Tibial nerve (tissue), 4 donors: Measurements from ENCODE around the gene IRF4. TPM values are rescaled to one million over a fixed set of nuclear protein-coding genes. Genes with fewer than 3 reads are reported as not detected.
A peak's percentile ranks its signal among the peaks of the same experiment; 100 is the strongest.

Source experiments
- DNase-seq, 2 donors: peaks; one replicate each; pipeline ENCODE4 v3.0.0-alpha.2; 2019; ENCODE audit warnings: low spot score in 2 of 2
- H3K27ac ChIP-seq, 4 donors: fragments of 200-600 bp; sonication (generic) in 3 of 4; one replicate each; pipeline ENCODE4 v1.5.1; 2017 to 2019; ENCODE audit warnings: mild to moderate bottlenecking in 1 of 4
- H3K27me3 ChIP-seq, 2 donors: fragments of 200-600 bp; sonication (generic) in 1 of 2; one replicate each; pipeline versions ENCODE4 v1.5.1 to v1.6.0; 2017 to 2019
- H3K36me3 ChIP-seq, 3 donors: fragments of 200-600 bp; sonication (generic); one replicate each; pipeline ENCODE4 v1.5.1; 2018 to 2019
- H3K4me1 ChIP-seq, 4 donors: fragments of 200-600 bp; sonication (generic) in 3 of 4; one replicate each; pipeline ENCODE4 v1.5.1; 2017 to 2019
- H3K4me3 ChIP-seq, 4 donors: fragments of 200-600 bp; sonication (generic) in 3 of 4; one replicate each; pipeline ENCODE4 v1.5.1; 2017 to 2019; ENCODE audit warnings: mild to moderate bottlenecking in 1 of 4, moderate library complexity in 1 of 4
- H3K9me3 ChIP-seq, 4 donors: fragments of 200-600 bp; sonication (generic) in 3 of 4; one replicate each; pipeline ENCODE4 v1.5.1; 2017 to 2019
- CTCF ChIP-seq, 5 experiments: fragments of 200-600 bp in 3 of 5; fragments of 450-650 bp in 2 of 5; sonication (generic) in 3 of 5; IDR thresholded peaks; one replicate each; pipeline ENCODE4 v1.5.1; 2016 to 2019; ENCODE audit warnings: antibody characterized with exemption in 5 of 5, mild to moderate bottlenecking in 3 of 5, moderate library complexity in 2 of 5
- EP300 ChIP-seq, 2 donors: sonication (generic); formaldehyde crosslinking; IDR thresholded peaks; one replicate each; pipeline ENCODE4 v1.6.1; 2017; ENCODE audit warnings: antibody characterized with exemption in 2 of 2, mild to moderate bottlenecking in 1 of 2
- POLR2A ChIP-seq, 2 donors: fragments of 450-650 bp; IDR thresholded peaks; one replicate each; pipeline ENCODE4 v1.6.1; 2017; ENCODE audit warnings: antibody characterized with exemption in 2 of 2, mild to moderate bottlenecking in 2 of 2, moderate library complexity in 2 of 2
- WGBS, 2 donors: methylation state at CpG; one replicate each; pipeline ENCODE4 v1.1.5; 2018; 5-methylcytosine and 5-hydroxymethylcytosine counted together
- total RNA-seq, 4 donors: library from RNA; depleted of rRNA; stranded (reverse); fragments of >200 nt; gene quantifications; one replicate each; pipeline ENCODE4 v1.1.0, GENCODE V29; 2016

IRF4 gene
- total RNA-seq, 4 donors from 2014 or later: 0.22 to 6.9 (median 2.3) TPM

DNA sequence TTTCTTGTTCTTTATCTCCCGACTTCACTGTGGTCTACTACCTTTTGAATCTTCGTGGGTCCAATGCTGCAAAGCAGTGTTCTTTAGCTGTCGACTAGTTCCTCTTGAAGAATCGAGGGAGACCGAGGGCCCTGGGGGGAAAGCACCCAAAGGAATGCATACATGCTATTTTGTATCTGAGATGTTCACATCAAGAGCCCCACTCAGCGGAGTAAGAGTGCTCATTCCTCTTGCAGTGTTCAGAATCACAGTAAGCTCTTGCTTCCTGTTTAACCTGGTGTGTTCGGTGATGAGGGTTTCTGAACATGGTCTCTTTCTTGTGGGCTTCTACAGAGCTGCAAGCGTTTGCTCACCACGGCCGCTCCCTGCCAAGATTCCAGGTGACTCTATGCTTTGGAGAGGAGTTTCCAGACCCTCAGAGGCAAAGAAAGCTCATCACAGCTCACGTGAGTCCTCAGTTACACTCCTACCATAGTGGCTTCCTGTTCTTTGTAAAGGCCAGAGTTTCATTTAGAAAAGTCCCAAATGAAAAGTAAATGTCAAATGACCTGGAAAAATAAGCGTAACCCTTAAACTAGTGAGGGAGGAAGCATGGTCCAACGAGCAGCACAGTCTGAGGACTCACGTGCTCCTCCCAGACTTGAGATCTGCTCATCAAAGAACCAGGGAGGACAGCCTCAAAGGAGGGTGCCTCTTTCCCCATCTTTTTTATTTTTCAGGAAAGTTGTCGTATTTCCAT is 13.3 kb downstream of the IRF4 start:
- 85 to 86% methylated on average over 15 of the region's 15 CpGs for WGBS, 2 donors
- TF ChIP-seq CTCF (IDR thresholded peaks at IDR 0.05): no peak
- H3K27me3 ChIP-seq: peaks cover 0 to 15% of the 10 kb centered on the region in 2 donors
- H3K36me3 ChIP-seq: no peaks in the 10 kb centered on the region
- H3K9me3 ChIP-seq: no peaks in the 10 kb centered on the region
- H3K27ac ChIP-seq: no peak overlapping the region
- no peak for DNase-seq
- peaks cover 0 to 3% (median 0%) of the 10 kb centered on the region in 4 donors for H3K4me1 ChIP-seq
- H3K4me3 ChIP-seq: no peak overlapping the region

DNA sequence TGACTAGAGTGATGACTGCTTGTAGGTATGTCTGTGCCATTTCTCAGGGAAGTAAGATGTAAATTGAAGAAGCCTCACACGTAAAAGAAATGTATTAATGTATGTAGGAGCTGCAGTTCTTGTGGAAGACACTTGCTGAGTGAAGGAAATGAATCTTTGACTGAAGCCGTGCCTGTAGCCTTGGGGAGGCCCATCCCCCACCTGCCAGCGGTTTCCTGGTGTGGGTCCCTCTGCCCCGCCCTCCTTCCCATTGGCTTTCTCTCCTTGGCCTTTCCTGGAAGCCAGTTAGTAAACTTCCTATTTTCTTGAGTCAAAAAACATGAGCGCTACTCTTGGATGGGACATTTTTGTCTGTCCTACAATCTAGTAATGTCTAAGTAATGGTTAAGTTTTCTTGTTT is 16.6 kb downstream of the IRF4 start:
- TF ChIP-seq POLR2A (IDR thresholded peaks at IDR 0.05) (no peak), CTCF (IDR thresholded peaks at IDR 0.05) (no peak), EP300 (IDR thresholded peaks at IDR 0.05) (no peak)
- H3K27ac ChIP-seq: no peak overlapping the region
- WGBS, 2 donors: 57 to 58% methylated on average over 5 of the region's 5 CpGs
- no peaks in the 10 kb centered on the region for H3K36me3 ChIP-seq
- H3K27me3 ChIP-seq: peaks cover 0 to 14% of the 10 kb centered on the region in 2 donors
- no peaks in the 10 kb centered on the region for H3K9me3 ChIP-seq
- peaks cover 0 to 3% (median 0%) of the 10 kb centered on the region in 4 donors for H3K4me1 ChIP-seq
- no peak for DNase-seq
- H3K4me3 ChIP-seq: no peak overlapping the region

GRCh38 chr6:408599-409102 is 17.1 kb downstream of the IRF4 start:
- TF ChIP-seq POLR2A (IDR thresholded peaks at IDR 0.05): no peak
- peak in 4 of 5 experiments; percentile 12 to 49 (median 38) for TF ChIP-seq CTCF (IDR thresholded peaks at IDR 0.05)
- no peak for TF ChIP-seq EP300 (IDR thresholded peaks at IDR 0.05)
- no peak overlapping the region for H3K4me3 ChIP-seq
- no peaks in the 10 kb centered on the region for H3K36me3 ChIP-seq
- no peak for DNase-seq
- no peak overlapping the region for H3K27ac ChIP-seq
- 37 to 46% methylated on average over 9 of the region's 9 CpGs for WGBS, 2 donors
- H3K9me3 ChIP-seq: no peaks in the 10 kb centered on the region
- H3K27me3 ChIP-seq: peaks cover 0 to 12% of the 10 kb centered on the region in 2 donors
- peaks cover 0 to 3% (median 0%) of the 10 kb centered on the region in 4 donors for H3K4me1 ChIP-seq

DNA sequence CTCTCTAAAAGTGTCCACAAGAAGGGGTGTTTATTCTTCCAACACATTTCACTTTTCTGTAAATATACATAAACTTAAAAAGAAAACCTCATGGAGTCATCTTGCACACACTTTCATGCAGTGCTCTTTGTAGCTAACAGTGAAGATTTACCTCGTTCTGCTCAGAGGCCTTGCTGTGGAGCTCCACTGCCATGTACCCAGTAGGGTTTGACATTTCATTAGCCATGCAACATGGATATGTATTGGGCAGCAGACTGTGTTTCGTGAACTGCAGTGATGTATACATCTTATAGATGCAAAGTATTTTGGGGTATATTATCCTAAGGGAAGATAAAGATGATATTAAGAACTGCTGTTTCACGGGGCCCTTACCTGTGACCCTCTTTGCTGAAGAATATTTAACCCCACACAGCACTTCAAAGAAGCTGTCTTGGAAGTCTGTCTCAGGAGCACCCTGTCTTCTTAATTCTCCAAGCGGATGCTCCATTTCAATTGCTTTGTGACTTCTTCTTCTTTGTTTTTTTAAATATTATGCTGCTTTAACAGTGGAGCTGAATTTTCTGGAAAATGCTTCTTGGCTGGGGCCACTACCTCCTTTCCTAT is 17.9 kb downstream of the IRF4 start:
- Histone ChIP-seq H3K4me1 (peaks cover 0 to 3% (median 0%) of the 10 kb centered on the region in 4 donors), H3K36me3 (no peaks in the 10 kb centered on the region), H3K27me3 (peaks cover 0 to 9% of the 10 kb centered on the region in 2 donors), H3K27ac (no peak overlapping the region), H3K4me3 (no peak overlapping the region), H3K9me3 (peaks cover 0 to 1% (median 0%) of the 10 kb centered on the region in 4 donors)
- DNase-seq: no peak
- no peak for TF ChIP-seq EP300 (IDR thresholded peaks at IDR 0.05)
- no peak for TF ChIP-seq POLR2A (IDR thresholded peaks at IDR 0.05)
- TF ChIP-seq CTCF (IDR thresholded peaks at IDR 0.05): no peak
- WGBS, 2 donors: 90 to 91% methylated on average over 4 of the region's 4 CpGs
